Tibial nerve (tissue), 4 donors: ENCODE measurements around the gene SLC35B2.

Experiments used
- EP300 ChIP-seq, 2 donors: sonication (generic); formaldehyde crosslinking; IDR thresholded peaks; one replicate each; pipeline ENCODE4 v1.6.1; 2017; ENCODE audit warnings: antibody characterized with exemption in 2 of 2, mild to moderate bottlenecking in 1 of 2
- POLR2A ChIP-seq, 2 donors: fragments of 450-650 bp; IDR thresholded peaks; one replicate each; pipeline ENCODE4 v1.6.1; 2017; ENCODE audit warnings: antibody characterized with exemption in 2 of 2, mild to moderate bottlenecking in 2 of 2, moderate library complexity in 2 of 2
- TF ChIP-seq, protein P1 (sequence below), 5 experiments: fragments of 200-600 bp in 3 of 5; fragments of 450-650 bp in 2 of 5; sonication (generic) in 3 of 5; IDR thresholded peaks; one replicate each; pipeline ENCODE4 v1.5.1; 2016 to 2019; ENCODE audit warnings: antibody characterized with exemption in 5 of 5, mild to moderate bottlenecking in 3 of 5, moderate library complexity in 2 of 5

DNA sequence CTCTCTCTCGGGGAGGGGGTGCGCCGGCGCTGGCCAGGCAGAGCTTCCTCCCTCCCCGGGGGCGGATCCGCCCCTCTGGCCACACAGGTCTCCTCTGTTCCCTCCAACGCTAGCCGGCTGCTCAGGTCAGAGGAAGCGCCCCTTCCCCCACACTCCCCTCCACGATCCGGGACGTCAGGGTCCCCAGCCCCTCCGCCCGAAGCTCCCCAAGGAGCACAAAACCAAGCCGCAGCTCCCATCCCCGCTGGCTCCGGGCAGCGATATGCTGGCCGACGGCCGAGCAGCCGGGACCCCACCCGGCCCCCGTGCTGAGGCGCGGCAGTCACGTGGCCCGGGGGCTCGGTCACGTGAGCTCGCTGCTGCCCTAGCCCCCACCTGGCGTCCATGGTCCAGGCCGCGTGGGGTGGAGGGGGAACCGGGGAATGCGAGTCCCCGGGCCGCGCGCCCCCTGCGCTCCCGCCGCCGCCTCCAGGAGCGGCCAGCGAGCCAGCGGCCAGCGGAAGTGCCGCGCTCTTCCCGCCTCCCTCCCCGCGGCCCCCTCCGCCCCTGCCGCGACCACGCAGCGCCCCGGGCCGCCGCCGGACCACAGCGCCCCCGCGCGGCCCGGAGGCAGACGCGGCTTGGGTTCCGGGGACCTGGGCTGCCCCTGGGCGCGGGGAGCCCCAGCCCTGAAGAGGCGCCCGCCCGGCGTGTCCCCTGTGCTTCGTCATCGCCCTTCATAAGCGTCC, at the start of gene SLC35B2:
- TF ChIP-seq, protein P1, sequence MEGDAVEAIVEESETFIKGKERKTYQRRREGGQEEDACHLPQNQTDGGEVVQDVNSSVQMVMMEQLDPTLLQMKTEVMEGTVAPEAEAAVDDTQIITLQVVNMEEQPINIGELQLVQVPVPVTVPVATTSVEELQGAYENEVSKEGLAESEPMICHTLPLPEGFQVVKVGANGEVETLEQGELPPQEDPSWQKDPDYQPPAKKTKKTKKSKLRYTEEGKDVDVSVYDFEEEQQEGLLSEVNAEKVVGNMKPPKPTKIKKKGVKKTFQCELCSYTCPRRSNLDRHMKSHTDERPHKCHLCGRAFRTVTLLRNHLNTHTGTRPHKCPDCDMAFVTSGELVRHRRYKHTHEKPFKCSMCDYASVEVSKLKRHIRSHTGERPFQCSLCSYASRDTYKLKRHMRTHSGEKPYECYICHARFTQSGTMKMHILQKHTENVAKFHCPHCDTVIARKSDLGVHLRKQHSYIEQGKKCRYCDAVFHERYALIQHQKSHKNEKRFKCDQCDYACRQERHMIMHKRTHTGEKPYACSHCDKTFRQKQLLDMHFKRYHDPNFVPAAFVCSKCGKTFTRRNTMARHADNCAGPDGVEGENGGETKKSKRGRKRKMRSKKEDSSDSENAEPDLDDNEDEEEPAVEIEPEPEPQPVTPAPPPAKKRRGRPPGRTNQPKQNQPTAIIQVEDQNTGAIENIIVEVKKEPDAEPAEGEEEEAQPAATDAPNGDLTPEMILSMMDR (IDR thresholded peaks at IDR 0.05) = peak; percentile 81 to 95 (median 93)
- TF ChIP-seq EP300 (IDR thresholded peaks at IDR 0.05) (peak; percentile 24 to 78), POLR2A (IDR thresholded peaks at IDR 0.05) (peak; percentile 56 to 74)
